Putamen (tissue), 1 donor: ENCODE measurements around the gene HS6ST3.
A peak's percentile ranks its signal among the peaks of the same experiment; 100 is the strongest.

Experiments
- DNase-seq: peaks from one replicate; pipeline ENCODE4 v3.0.0-alpha.2; 2016; ENCODE audit warnings: low spot score

HS6ST3 gene

GRCh38 chr13:96308568-96308967 is 218.7 kb downstream of the HS6ST3 start:
- DNase-seq: no peak

- DNase-seq: no peak
Measured at GRCh38 chr13:96314974-96315373, 225.1 kb downstream of the HS6ST3 start.

- DNase-seq: no peak
Measured at GRCh38 chr13:96338030-96338429, 248.1 kb downstream of the HS6ST3 start.

GRCh38 chr13:96342286-96342685 is 252.4 kb downstream of the HS6ST3 start:
- no peak for DNase-seq

GRCh38 chr13:96342852-96343465 is 253.1 kb downstream of the HS6ST3 start:
- DNase-seq: no peak

GRCh38 chr13:96346921-96347320 is 257.0 kb downstream of the HS6ST3 start:
- no peak for DNase-seq

GRCh38 chr13:96373597-96373996 is 283.7 kb downstream of the HS6ST3 start:
- no peak for DNase-seq

- no peak for DNase-seq
Measured at GRCh38 chr13:96377835-96378234, 287.9 kb downstream of the HS6ST3 start.

- no peak for DNase-seq
Measured at GRCh38 chr13:96379967-96380366, 290.1 kb downstream of the HS6ST3 start.

GRCh38 chr13:96381681-96382080 is 291.8 kb downstream of the HS6ST3 start:
- no peak for DNase-seq

GRCh38 chr13:96388598-96388997 is 298.7 kb downstream of the HS6ST3 start:
- DNase-seq: no peak

GRCh38 chr13:96391606-96392005 is 301.7 kb downstream of the HS6ST3 start:
- DNase-seq: peak; percentile 72

- DNase-seq: no peak
Measured at GRCh38 chr13:96397807-96398206, 307.9 kb downstream of the HS6ST3 start.

- no peak for DNase-seq
Measured at GRCh38 chr13:96398486-96398885, 308.6 kb downstream of the HS6ST3 start.

- DNase-seq: no peak
Measured at GRCh38 chr13:96403241-96403640, 313.3 kb downstream of the HS6ST3 start.

- DNase-seq: no peak
Measured at GRCh38 chr13:96403651-96404050, 313.7 kb downstream of the HS6ST3 start.

- no peak for DNase-seq
Measured at GRCh38 chr13:96415831-96416385, 326.0 kb downstream of the HS6ST3 start.

GRCh38 chr13:96417939-96418685 is 328.2 kb downstream of the HS6ST3 start:
- no peak for DNase-seq

GRCh38 chr13:96421314-96421713 is 331.4 kb downstream of the HS6ST3 start:
- no peak for DNase-seq

- no peak for DNase-seq
Measured at GRCh38 chr13:96422002-96422401, 332.1 kb downstream of the HS6ST3 start.

- DNase-seq: no peak
Measured at GRCh38 chr13:96426167-96426566, 336.3 kb downstream of the HS6ST3 start.

- DNase-seq: no peak
Measured at GRCh38 chr13:96428911-96429310, 339.0 kb downstream of the HS6ST3 start.

GRCh38 chr13:96431044-96431581 is 341.2 kb downstream of the HS6ST3 start:
- DNase-seq: no peak
